Stromal cell of bone marrow (primary cell): ENCODE data around the gene DCLRE1C.
"Not testable (repeated sequence)": the region's sequence is repeated elsewhere in the genome, so short reads cannot be mapped to it uniquely, and the experiment has no call there.

Experiments
- DNase-seq: peaks from one replicate; pipeline ENCODE4 v3.0.0-alpha.2; 2012; ENCODE audit warnings: low read depth

DCLRE1C gene

GRCh38 chr10:14880229-14880628, 73.7 kb downstream of the DCLRE1C start:
- DNase-seq, result no peak

- DNase-seq, result no peak
Observed at GRCh38 chr10:14879928-14880193, 74.0 kb downstream of the DCLRE1C start.

GRCh38 chr10:14879124-14879927, 74.6 kb downstream of the DCLRE1C start:
- DNase-seq, result no peak

- DNase-seq, result peak; percentile 93
Observed at GRCh38 chr10:14878266-14879123, 75.4 kb downstream of the DCLRE1C start, which contains the start of gene SUV39H2. TSS of gene SUV39H2 (plus strand) at chr10:14878866. CDS start at chr10:14878889, 23 bp downstream.

- no peak for DNase-seq
Observed at GRCh38 chr10:14876764-14877163, 77.1 kb downstream of the DCLRE1C start.

GRCh38 chr10:14875941-14876340, 78.0 kb downstream of the DCLRE1C start:
- no peak for DNase-seq

- no peak for DNase-seq
Observed at GRCh38 chr10:14873090-14873760, 80.7 kb downstream of the DCLRE1C start.

- not testable (repeated sequence) for DNase-seq
Observed at GRCh38 chr10:14864871-14865270, 89.0 kb downstream of the DCLRE1C start.

GRCh38 chr10:14864466-14864865, 89.4 kb downstream of the DCLRE1C start:
- not testable (repeated sequence) for DNase-seq

GRCh38 chr10:14860791-14861190, 93.1 kb downstream of the DCLRE1C start:
- DNase-seq, result no peak

- no peak for DNase-seq
Observed at GRCh38 chr10:14859775-14860174, 94.1 kb downstream of the DCLRE1C start.

GRCh38 chr10:14859043-14859442, 94.9 kb downstream of the DCLRE1C start:
- DNase-seq, result no peak

GRCh38 chr10:14858338-14858960, 95.4 kb downstream of the DCLRE1C start:
- DNase-seq, result no peak

GRCh38 chr10:14855453-14855852, 98.4 kb downstream of the DCLRE1C start:
- no peak for DNase-seq

- no peak for DNase-seq
Observed at GRCh38 chr10:14852236-14852635, 101.7 kb downstream of the DCLRE1C start.
